Skeletal muscle satellite cell (primary cell): ENCODE results near the gene FAR2.

Experiments
- H3K27me3 ChIP-seq: 2 replicates; pipeline ENCODE4 v1.7.0; 2013; ENCODE audit warnings: low read length; ENCODE audit not compliant: control insufficient read depth, insufficient read depth
- H3K36me3 ChIP-seq: 2 replicates; pipeline ENCODE4 v1.7.0; 2013; ENCODE audit warnings: mild to moderate bottlenecking, control low read depth, low read length; ENCODE audit not compliant: insufficient read depth
- H3K4me1 ChIP-seq: 2 replicates; pipeline ENCODE4 v1.7.0; 2013; ENCODE audit warnings: low read length; ENCODE audit not compliant: control insufficient read depth, insufficient read depth
- H3K4me2 ChIP-seq: 2 replicates; pipeline ENCODE4 v1.7.0; 2013; ENCODE audit warnings: mild to moderate bottlenecking, low read length
- H3K4me3 ChIP-seq: 2 replicates; pipeline ENCODE4 v1.7.0; 2013; ENCODE audit warnings: low read length
- H3K9ac ChIP-seq: 2 replicates; pipeline ENCODE4 v1.7.0; 2013; ENCODE audit warnings: mild to moderate bottlenecking, low read depth, low read length, moderate library complexity
- H3K9me3 ChIP-seq: replicated peaks from 2 replicates; pipeline ENCODE4 v1.7.0; 2013; ENCODE audit warnings: mild to moderate bottlenecking, control low read depth, low read length

The FAR2 gene

GRCh38 chr12:29211696-29212095, 62.6 kb downstream of the FAR2 start:
- H3K4me1 ChIP-seq, result no peaks in the 10 kb centered on the region
- no peak overlapping the region for H3K4me3 ChIP-seq
- H3K9ac ChIP-seq, result no peak overlapping the region
- no peaks in the 10 kb centered on the region for H3K27me3 ChIP-seq
- H3K9me3 ChIP-seq, result no peaks in the 10 kb centered on the region
- H3K4me2 ChIP-seq, result no peak overlapping the region
- no peaks in the 10 kb centered on the region for H3K36me3 ChIP-seq

- Histone ChIP-seq H3K4me2 (no peak overlapping the region), H3K27me3 (no peaks in the 10 kb centered on the region), H3K9me3 (no peaks in the 10 kb centered on the region), H3K4me3 (no peak overlapping the region), H3K9ac (no peak overlapping the region), H3K36me3 (no peaks in the 10 kb centered on the region), H3K4me1 (no peaks in the 10 kb centered on the region)
These were observed 63.8 kb downstream of the FAR2 start for GRCh38 chr12:29212682-29213403.

- no peak overlapping the region for H3K4me3 ChIP-seq
- no peaks in the 10 kb centered on the region for H3K4me1 ChIP-seq
- H3K4me2 ChIP-seq, result no peak overlapping the region
- H3K27me3 ChIP-seq, result no peaks in the 10 kb centered on the region
- H3K9ac ChIP-seq, result no peak overlapping the region
- H3K36me3 ChIP-seq, result no peaks in the 10 kb centered on the region
- H3K9me3 ChIP-seq, result no peaks in the 10 kb centered on the region
These were observed 67.2 kb downstream of the FAR2 start for GRCh38 chr12:29216266-29216665.

GRCh38 chr12:29216797-29217575, 67.9 kb downstream of the FAR2 start:
- H3K4me1 ChIP-seq, result no peaks in the 10 kb centered on the region

GRCh38 chr12:29220632-29221336, 71.7 kb downstream of the FAR2 start:
- no peaks in the 10 kb centered on the region for H3K27me3 ChIP-seq
- H3K4me3 ChIP-seq, result no peak overlapping the region
- H3K9ac ChIP-seq, result no peak overlapping the region
- no peaks in the 10 kb centered on the region for H3K36me3 ChIP-seq
- no peak overlapping the region for H3K4me2 ChIP-seq
- H3K4me1 ChIP-seq, result peaks cover 20% of the 10 kb centered on the region
- no peaks in the 10 kb centered on the region for H3K9me3 ChIP-seq

More at GRCh38 chr12:29216797-29217575, 67.9 kb downstream of the FAR2 start:
- H3K36me3 ChIP-seq, result no peaks in the 10 kb centered on the region
- no peaks in the 10 kb centered on the region for H3K9me3 ChIP-seq
- no peaks in the 10 kb centered on the region for H3K27me3 ChIP-seq
- peak overlapping the region; percentile 1 for H3K4me2 ChIP-seq
- no peak overlapping the region for H3K9ac ChIP-seq
- H3K4me3 ChIP-seq, result no peak overlapping the region

- no peak overlapping the region for H3K9ac ChIP-seq
- H3K27me3 ChIP-seq, result no peaks in the 10 kb centered on the region
- H3K4me1 ChIP-seq, result peaks cover 20% of the 10 kb centered on the region
- no peaks in the 10 kb centered on the region for H3K9me3 ChIP-seq
- H3K36me3 ChIP-seq, result no peaks in the 10 kb centered on the region
- no peak overlapping the region for H3K4me2 ChIP-seq
- no peak overlapping the region for H3K4me3 ChIP-seq
These were observed 73.1 kb downstream of the FAR2 start for GRCh38 chr12:29222200-29222599.

- no peaks in the 10 kb centered on the region for H3K36me3 ChIP-seq
These were observed 74.3 kb downstream of the FAR2 start for GRCh38 chr12:29223426-29223825.

GRCh38 chr12:29223956-29224543, 75.0 kb downstream of the FAR2 start:
- H3K27me3 ChIP-seq, result no peaks in the 10 kb centered on the region
- no peaks in the 10 kb centered on the region for H3K36me3 ChIP-seq
- H3K4me2 ChIP-seq, result peak overlapping the region; percentile 9
- peaks cover 25% of the 10 kb centered on the region for H3K4me1 ChIP-seq
- no peak overlapping the region for H3K4me3 ChIP-seq
- H3K9me3 ChIP-seq, result no peaks in the 10 kb centered on the region
- H3K9ac ChIP-seq, result no peak overlapping the region

More at GRCh38 chr12:29223426-29223825, 74.3 kb downstream of the FAR2 start:
- Histone ChIP-seq H3K9me3 (no peaks in the 10 kb centered on the region), H3K4me1 (peaks cover 21% of the 10 kb centered on the region), H3K9ac (no peak overlapping the region), H3K4me3 (no peak overlapping the region), H3K4me2 (no peak overlapping the region), H3K27me3 (no peaks in the 10 kb centered on the region)

- H3K9me3 ChIP-seq, result no peaks in the 10 kb centered on the region
- H3K4me1 ChIP-seq, result peaks cover 25% of the 10 kb centered on the region
- H3K4me2 ChIP-seq, result peak overlapping the region; percentile 9
- H3K27me3 ChIP-seq, result no peaks in the 10 kb centered on the region
- no peak overlapping the region for H3K4me3 ChIP-seq
- H3K9ac ChIP-seq, result no peak overlapping the region
- H3K36me3 ChIP-seq, result no peaks in the 10 kb centered on the region
These were observed 75.5 kb downstream of the FAR2 start for GRCh38 chr12:29224572-29224971.

- Histone ChIP-seq H3K27me3 (no peaks in the 10 kb centered on the region), H3K4me2 (no peak overlapping the region), H3K4me1 (peaks cover 25% of the 10 kb centered on the region), H3K4me3 (no peak overlapping the region), H3K9ac (no peak overlapping the region), H3K36me3 (no peaks in the 10 kb centered on the region), H3K9me3 (no peaks in the 10 kb centered on the region)
These were observed 76.8 kb downstream of the FAR2 start for GRCh38 chr12:29225834-29226233.

- Histone ChIP-seq H3K4me1 (peaks cover 25% of the 10 kb centered on the region), H3K4me3 (no peak overlapping the region), H3K4me2 (no peak overlapping the region), H3K9me3 (no peaks in the 10 kb centered on the region), H3K36me3 (no peaks in the 10 kb centered on the region), H3K9ac (no peak overlapping the region), H3K27me3 (no peaks in the 10 kb centered on the region)
These were observed 77.5 kb downstream of the FAR2 start for GRCh38 chr12:29226616-29227015.
